Right atrium auricular region (tissue), 2 donors: ENCODE data around the gene RNF212B. TPM values are rescaled to one million over a fixed set of nuclear protein-coding genes. Genes with fewer than 3 reads are reported as not detected.

Experiments
- DNase-seq: peaks from one replicate; pipeline ENCODE4 v3.0.0-alpha.2; 2019; ENCODE audit warnings: low spot score
- H3K27ac ChIP-seq, 2 donors: fragments of 200-600 bp; sonication (generic); 1 replicate in 1 of 2; 2 replicates in 1 of 2; pipeline ENCODE4 v1.5.1; 2016 to 2019
- H3K27me3 ChIP-seq, 2 donors: fragments of 200-600 bp; sonication (generic); one replicate each; pipeline versions ENCODE4 v1.5.1 to v1.6.0; 2017 to 2019
- H3K36me3 ChIP-seq: fragments of 200-600 bp; sonication (generic); one replicate; pipeline ENCODE4 v1.5.1; 2016
- H3K4me1 ChIP-seq, 2 donors: fragments of 200-600 bp; sonication (generic); one replicate each; pipeline versions ENCODE4 v1.5.1 to v1.6.0; 2017 to 2019
- H3K4me3 ChIP-seq, 2 donors: fragments of 200-600 bp; sonication (generic); 1 replicate in 1 of 2; 2 replicates in 1 of 2; pipeline ENCODE4 v1.5.1; 2017 to 2019; ENCODE audit warnings: mild to moderate bottlenecking in 1 of 2, moderate library complexity in 1 of 2
- H3K9me3 ChIP-seq, 2 donors: fragments of 200-600 bp; sonication (generic); one replicate each; pipeline ENCODE4 v1.5.1; 2019
- CTCF ChIP-seq, 2 donors: fragments of 200-600 bp; sonication (generic); IDR thresholded peaks; one replicate each; pipeline ENCODE4 v1.5.1; 2019; ENCODE audit warnings: antibody characterized with exemption in 2 of 2
- total RNA-seq, 2 donors: library from RNA; depleted of rRNA; stranded (reverse); fragments of >200 nt; gene quantifications; one replicate each; pipeline ENCODE4 v1.1.0, GENCODE V29; 2016

Gene RNF212B
- total RNA-seq, 2 donors from 2014 or later = not detected

GRCh38 chr14:23307687-23308644, 70.2 kb downstream of the RNF212B start:
- Histone ChIP-seq H3K27ac (peak overlapping the region in 1 of 2 donors; percentile 86), H3K4me1 (peaks cover 0 to 34% of the 10 kb centered on the region in 2 donors), H3K36me3 (peaks cover 29% of the 10 kb centered on the region)

GRCh38 chr14:23308721-23309445, 71.1 kb downstream of the RNF212B start:
- Histone ChIP-seq H3K27ac (no peak overlapping the region), H3K9me3 (no peaks in the 10 kb centered on the region), H3K4me1 (peaks cover 0 to 31% of the 10 kb centered on the region in 2 donors), H3K4me3 (no peak overlapping the region), H3K36me3 (peaks cover 29% of the 10 kb centered on the region), H3K27me3 (no peaks in the 10 kb centered on the region)
- DNase-seq = peak; percentile 42
- TF ChIP-seq CTCF (IDR thresholded peaks at IDR 0.05) = no peak

More at GRCh38 chr14:23307687-23308644, 70.2 kb downstream of the RNF212B start:
- H3K27me3 ChIP-seq = no peaks in the 10 kb centered on the region
- peak overlapping the region; percentile 55 to 74 for H3K4me3 ChIP-seq
- H3K9me3 ChIP-seq = no peaks in the 10 kb centered on the region
- no peak for TF ChIP-seq CTCF (IDR thresholded peaks at IDR 0.05)
- peak; percentile 54 for DNase-seq

GRCh38 chr14:23310546-23310945, 72.8 kb downstream of the RNF212B start:
- DNase-seq = peak; percentile 32
- TF ChIP-seq CTCF (IDR thresholded peaks at IDR 0.05) = no peak

GRCh38 chr14:23316300-23316699, 78.6 kb downstream of the RNF212B start:
- Histone ChIP-seq H3K36me3 (peaks cover 1% of the 10 kb centered on the region), H3K27me3 (no peaks in the 10 kb centered on the region), H3K9me3 (no peaks in the 10 kb centered on the region), H3K4me1 (peaks cover 0 to 5% of the 10 kb centered on the region in 2 donors), H3K4me3 (no peak overlapping the region), H3K27ac (no peak overlapping the region)
- no peak for DNase-seq
- TF ChIP-seq CTCF (IDR thresholded peaks at IDR 0.05) = no peak

More at GRCh38 chr14:23310546-23310945, 72.8 kb downstream of the RNF212B start:
- no peak overlapping the region for H3K4me3 ChIP-seq
- H3K36me3 ChIP-seq = peaks cover 29% of the 10 kb centered on the region
- no peak overlapping the region for H3K27ac ChIP-seq
- H3K27me3 ChIP-seq = no peaks in the 10 kb centered on the region
- no peaks in the 10 kb centered on the region for H3K9me3 ChIP-seq
- peaks cover 0 to 30% of the 10 kb centered on the region in 2 donors for H3K4me1 ChIP-seq

GRCh38 chr14:23319746-23320583, 82.2 kb downstream of the RNF212B start:
- Histone ChIP-seq H3K9me3 (no peaks in the 10 kb centered on the region), H3K4me1 (peaks cover 0 to 29% of the 10 kb centered on the region in 2 donors), H3K27ac (peak overlapping the region; percentile 85 to 89), H3K4me3 (peak overlapping the region; percentile 15 to 92), H3K36me3 (peaks cover 24% of the 10 kb centered on the region), H3K27me3 (no peaks in the 10 kb centered on the region)
- DNase-seq = peak; percentile 57
- TF ChIP-seq CTCF (IDR thresholded peaks at IDR 0.05) = no peak
